Right atrium auricular region (tissue), 2 donors: ENCODE measurements around the gene TMEM82. TPM values are rescaled to one million over a fixed set of nuclear protein-coding genes. Genes with fewer than 3 reads are reported as not detected.

Source experiments
- DNase-seq: peaks from one replicate; pipeline ENCODE4 v3.0.0-alpha.2; 2019; ENCODE audit warnings: low spot score
- H3K27ac ChIP-seq, 2 donors: fragments of 200-600 bp; sonication (generic); 1 replicate in 1 of 2; 2 replicates in 1 of 2; pipeline ENCODE4 v1.5.1; 2016 to 2019
- H3K27me3 ChIP-seq, 2 donors: fragments of 200-600 bp; sonication (generic); one replicate each; pipeline versions ENCODE4 v1.5.1 to v1.6.0; 2017 to 2019
- H3K36me3 ChIP-seq: fragments of 200-600 bp; sonication (generic); one replicate; pipeline ENCODE4 v1.5.1; 2016
- H3K4me1 ChIP-seq, 2 donors: fragments of 200-600 bp; sonication (generic); one replicate each; pipeline versions ENCODE4 v1.5.1 to v1.6.0; 2017 to 2019
- H3K4me3 ChIP-seq, 2 donors: fragments of 200-600 bp; sonication (generic); 1 replicate in 1 of 2; 2 replicates in 1 of 2; pipeline ENCODE4 v1.5.1; 2017 to 2019; ENCODE audit warnings: mild to moderate bottlenecking in 1 of 2, moderate library complexity in 1 of 2
- H3K9me3 ChIP-seq, 2 donors: fragments of 200-600 bp; sonication (generic); one replicate each; pipeline ENCODE4 v1.5.1; 2019
- total RNA-seq, 2 donors: library from RNA; depleted of rRNA; stranded (reverse); fragments of >200 nt; gene quantifications; one replicate each; pipeline ENCODE4 v1.1.0, GENCODE V29; 2016
- TF ChIP-seq, protein P1 (sequence below), 2 donors: fragments of 200-600 bp; sonication (generic); IDR thresholded peaks; one replicate each; pipeline ENCODE4 v1.5.1; 2019; ENCODE audit warnings: antibody characterized with exemption in 2 of 2

Gene TMEM82
- total RNA-seq, 2 donors from 2014 or later = not detected

DNA sequence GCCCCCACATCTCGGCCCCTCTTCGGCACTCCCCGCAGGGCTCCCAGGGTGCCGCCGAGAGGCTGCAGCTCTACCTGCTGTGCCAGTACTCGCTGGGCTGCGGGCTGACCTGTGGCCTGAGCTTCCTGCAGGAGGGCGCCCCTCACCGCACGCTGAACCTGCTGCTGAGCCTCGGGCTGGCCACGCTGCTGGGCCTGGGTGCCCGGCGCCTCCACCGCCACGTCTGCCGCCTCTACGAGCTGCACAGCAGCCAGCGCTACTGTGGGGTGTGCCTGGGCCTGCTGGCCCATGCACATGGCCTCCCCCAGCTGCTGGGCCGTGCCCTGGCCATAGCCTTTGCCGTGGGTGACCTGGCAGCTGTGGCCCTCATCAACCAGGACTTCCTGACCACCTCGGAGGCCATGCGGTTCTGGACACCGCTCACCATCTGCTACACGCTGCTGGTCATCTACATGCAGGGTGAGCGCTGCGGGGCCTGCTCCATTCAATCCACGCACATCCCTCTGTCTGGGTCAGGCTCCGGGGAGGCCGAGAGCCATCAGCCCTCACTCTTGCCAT, 1.9 kb downstream of the TMEM82 start:
- TF ChIP-seq, protein P1, sequence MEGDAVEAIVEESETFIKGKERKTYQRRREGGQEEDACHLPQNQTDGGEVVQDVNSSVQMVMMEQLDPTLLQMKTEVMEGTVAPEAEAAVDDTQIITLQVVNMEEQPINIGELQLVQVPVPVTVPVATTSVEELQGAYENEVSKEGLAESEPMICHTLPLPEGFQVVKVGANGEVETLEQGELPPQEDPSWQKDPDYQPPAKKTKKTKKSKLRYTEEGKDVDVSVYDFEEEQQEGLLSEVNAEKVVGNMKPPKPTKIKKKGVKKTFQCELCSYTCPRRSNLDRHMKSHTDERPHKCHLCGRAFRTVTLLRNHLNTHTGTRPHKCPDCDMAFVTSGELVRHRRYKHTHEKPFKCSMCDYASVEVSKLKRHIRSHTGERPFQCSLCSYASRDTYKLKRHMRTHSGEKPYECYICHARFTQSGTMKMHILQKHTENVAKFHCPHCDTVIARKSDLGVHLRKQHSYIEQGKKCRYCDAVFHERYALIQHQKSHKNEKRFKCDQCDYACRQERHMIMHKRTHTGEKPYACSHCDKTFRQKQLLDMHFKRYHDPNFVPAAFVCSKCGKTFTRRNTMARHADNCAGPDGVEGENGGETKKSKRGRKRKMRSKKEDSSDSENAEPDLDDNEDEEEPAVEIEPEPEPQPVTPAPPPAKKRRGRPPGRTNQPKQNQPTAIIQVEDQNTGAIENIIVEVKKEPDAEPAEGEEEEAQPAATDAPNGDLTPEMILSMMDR (IDR thresholded peaks at IDR 0.05) = no peak
- Histone ChIP-seq H3K9me3 (no peaks in the 10 kb centered on the region), H3K36me3 (no peaks in the 10 kb centered on the region), H3K4me1 (peaks cover 0 to 14% of the 10 kb centered on the region in 2 donors), H3K27me3 (no peaks in the 10 kb centered on the region), H3K27ac (no peak overlapping the region), H3K4me3 (no peak overlapping the region)
- no peak for DNase-seq

DNA sequence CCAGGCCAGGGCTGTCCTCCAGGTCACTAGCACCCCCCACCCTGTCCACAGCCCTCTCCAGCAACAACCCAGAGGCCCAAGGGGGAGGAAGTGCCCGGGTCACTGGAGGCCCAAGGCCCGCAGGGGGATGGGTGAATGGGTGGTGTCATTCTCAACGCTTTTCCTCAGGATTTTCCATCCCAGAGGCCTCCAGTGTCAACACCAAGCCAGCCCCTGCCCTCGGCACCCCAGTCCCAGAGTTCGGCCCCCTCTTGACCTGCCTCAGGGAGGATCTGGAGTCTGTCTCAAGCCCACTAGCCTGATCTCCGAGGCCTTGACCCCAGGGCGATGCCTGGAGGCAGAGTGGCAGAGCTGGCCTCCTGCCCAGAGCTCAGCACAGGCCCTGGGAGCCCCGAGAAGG, 5.1 kb downstream of the TMEM82 start:
- peaks cover 0 to 17% of the 10 kb centered on the region in 2 donors for H3K4me1 ChIP-seq
- no peaks in the 10 kb centered on the region for H3K9me3 ChIP-seq
- H3K4me3 ChIP-seq = no peak overlapping the region
- H3K36me3 ChIP-seq = no peaks in the 10 kb centered on the region
- no peak overlapping the region for H3K27ac ChIP-seq
- TF ChIP-seq, protein P1 (IDR thresholded peaks at IDR 0.05) = no peak
- DNase-seq = no peak
- H3K27me3 ChIP-seq = no peaks in the 10 kb centered on the region

DNA sequence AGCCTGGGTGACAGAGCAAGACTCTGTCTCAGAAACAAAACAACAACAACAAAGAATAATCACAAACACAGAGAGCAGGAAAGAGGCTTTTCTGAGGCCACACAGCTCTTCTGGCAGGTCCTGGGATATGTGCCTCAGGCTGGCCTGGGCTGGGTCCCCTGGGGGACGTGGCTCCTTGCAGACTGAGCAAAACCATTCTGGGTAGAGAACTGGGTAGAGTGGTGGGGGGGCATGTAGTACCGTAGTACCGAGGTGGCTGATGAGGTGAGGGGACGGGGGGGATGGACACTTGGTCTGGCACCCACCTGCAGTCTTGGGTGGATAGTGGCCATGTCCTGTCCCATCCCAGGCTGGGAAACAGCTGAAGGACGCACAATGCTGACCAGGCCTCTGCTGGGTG, 6.0 kb downstream of the TMEM82 start:
- Histone ChIP-seq H3K9me3 (no peaks in the 10 kb centered on the region), H3K27ac (no peak overlapping the region), H3K36me3 (no peaks in the 10 kb centered on the region), H3K27me3 (no peaks in the 10 kb centered on the region), H3K4me3 (no peak overlapping the region), H3K4me1 (peaks cover 0 to 17% of the 10 kb centered on the region in 2 donors)
- TF ChIP-seq, protein P1 (IDR thresholded peaks at IDR 0.05) = no peak
- DNase-seq = no peak

DNA sequence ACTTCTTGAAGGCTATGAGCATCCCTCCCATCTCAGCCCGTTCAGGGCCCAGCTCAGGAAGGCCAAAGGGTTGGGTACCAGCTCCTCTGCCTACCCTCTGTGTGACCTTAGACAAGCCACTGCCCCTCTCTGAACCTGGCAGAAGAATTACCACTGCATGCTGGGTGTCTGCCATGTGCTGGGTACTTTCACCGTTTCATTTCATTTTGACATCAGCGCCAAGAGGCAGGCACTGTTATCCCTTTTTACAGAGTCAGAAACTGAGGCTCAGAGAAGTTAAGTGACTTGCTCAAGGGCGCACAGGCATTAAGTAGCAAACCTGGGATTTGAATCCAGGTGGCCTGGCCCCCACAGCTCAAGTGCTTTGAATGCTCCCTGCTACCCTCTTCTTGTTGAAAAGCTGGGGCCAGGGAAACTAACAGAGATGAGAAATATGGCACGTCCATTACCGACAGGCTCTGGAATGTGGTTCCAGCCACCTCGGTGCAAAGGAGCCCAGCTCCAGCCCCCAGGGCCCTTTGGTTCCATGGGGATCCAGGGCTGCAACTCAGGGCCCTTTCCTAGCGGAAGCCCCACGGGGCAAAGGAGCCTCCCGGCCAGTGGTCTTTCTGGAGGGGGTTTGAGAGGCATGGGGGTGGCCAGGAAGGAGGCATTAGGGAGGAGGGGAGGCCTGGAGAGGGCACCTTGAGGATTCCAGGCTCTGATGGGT, 6.5 kb downstream of the TMEM82 start:
- TF ChIP-seq, protein P1 (IDR thresholded peaks at IDR 0.05) = no peak
- peaks cover 0 to 17% of the 10 kb centered on the region in 2 donors for H3K4me1 ChIP-seq
- no peak overlapping the region for H3K27ac ChIP-seq
- no peaks in the 10 kb centered on the region for H3K27me3 ChIP-seq
- no peak overlapping the region for H3K4me3 ChIP-seq
- H3K9me3 ChIP-seq = no peaks in the 10 kb centered on the region
- H3K36me3 ChIP-seq = no peaks in the 10 kb centered on the region
- DNase-seq = no peak

DNA sequence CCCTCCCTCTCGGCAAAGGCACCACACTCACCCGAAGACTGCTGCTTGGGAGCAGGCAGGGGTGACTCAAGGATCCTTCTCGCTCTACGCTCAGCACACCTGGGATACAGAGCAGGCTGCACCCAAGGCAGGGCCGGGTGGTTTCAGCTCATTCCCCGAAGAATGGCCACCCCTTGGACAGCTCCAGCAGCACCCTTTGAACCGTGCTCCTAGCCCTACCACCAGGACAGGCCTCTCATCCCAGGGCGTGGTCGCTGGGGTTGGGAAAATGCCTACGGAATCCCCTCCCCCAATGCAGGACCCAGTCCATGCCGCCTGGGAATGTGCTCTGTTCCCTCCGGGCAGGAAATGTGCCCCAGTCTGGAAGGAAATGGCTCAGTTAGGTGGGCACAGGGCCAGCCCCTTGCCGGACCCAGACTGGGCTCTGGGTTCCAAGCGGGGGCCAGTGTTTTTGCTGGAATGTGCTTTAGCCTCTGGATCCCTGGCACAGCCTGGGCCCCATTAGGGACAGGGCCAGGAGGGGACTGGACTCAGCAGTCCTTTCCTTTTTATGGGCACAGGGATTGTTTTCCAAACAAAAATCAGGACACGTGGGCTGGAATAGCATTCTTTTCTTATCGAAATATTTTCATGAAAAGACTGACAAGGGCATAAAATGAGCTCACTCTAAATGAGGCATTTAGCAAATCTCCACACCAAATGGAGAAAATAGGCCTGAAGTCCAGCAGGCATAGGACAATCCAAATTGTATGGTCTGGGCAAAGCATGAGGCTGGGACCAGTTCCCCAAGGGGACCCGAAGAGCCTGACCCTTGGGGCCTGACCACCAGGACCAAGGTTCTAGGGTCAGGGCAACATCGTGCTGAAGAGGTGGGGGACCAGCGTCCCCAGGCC, 7.3 kb downstream of the TMEM82 start:
- no peaks in the 10 kb centered on the region for H3K27me3 ChIP-seq
- no peaks in the 10 kb centered on the region for H3K36me3 ChIP-seq
- H3K4me1 ChIP-seq = peaks cover 0 to 17% of the 10 kb centered on the region in 2 donors
- no peaks in the 10 kb centered on the region for H3K9me3 ChIP-seq
- H3K27ac ChIP-seq = peak overlapping the region in 1 of 2 donors; percentile 62
- TF ChIP-seq, protein P1 (IDR thresholded peaks at IDR 0.05) = no peak
- DNase-seq = peak; percentile 65
- H3K4me3 ChIP-seq = no peak overlapping the region
